ENCODE data around the gene ERGIC1. TPM values are rescaled to one million over a fixed set of nuclear protein-coding genes. Genes with fewer than 3 reads are reported as not detected.
A peak's percentile ranks its signal among the peaks of the same experiment; 100 is the strongest.

Gene ERGIC1
- total RNA-seq, 1 donor from 2014 or later: 158 TPM

DNA sequence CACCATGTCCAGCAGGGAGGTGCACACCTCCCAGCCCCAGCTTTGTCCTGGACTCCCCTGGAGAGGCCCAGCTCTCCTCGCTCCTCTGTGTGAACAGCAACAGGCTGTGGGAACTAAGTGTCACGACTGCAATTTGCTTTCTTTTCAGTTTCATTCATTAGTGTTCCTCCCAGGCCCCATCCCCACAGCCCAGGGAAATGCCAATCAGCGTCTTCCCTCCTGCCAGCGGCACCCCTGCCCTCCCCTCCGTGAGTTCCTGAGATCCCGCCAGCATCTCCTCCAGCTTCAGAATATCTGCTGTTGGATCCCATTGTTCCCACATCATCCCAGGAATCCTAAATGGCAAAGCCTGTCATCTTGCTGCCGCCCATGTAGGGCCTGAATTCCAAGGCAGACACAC lies 112.1 kb downstream of the ERGIC1 start:
- TF ChIP-seq, protein P1, sequence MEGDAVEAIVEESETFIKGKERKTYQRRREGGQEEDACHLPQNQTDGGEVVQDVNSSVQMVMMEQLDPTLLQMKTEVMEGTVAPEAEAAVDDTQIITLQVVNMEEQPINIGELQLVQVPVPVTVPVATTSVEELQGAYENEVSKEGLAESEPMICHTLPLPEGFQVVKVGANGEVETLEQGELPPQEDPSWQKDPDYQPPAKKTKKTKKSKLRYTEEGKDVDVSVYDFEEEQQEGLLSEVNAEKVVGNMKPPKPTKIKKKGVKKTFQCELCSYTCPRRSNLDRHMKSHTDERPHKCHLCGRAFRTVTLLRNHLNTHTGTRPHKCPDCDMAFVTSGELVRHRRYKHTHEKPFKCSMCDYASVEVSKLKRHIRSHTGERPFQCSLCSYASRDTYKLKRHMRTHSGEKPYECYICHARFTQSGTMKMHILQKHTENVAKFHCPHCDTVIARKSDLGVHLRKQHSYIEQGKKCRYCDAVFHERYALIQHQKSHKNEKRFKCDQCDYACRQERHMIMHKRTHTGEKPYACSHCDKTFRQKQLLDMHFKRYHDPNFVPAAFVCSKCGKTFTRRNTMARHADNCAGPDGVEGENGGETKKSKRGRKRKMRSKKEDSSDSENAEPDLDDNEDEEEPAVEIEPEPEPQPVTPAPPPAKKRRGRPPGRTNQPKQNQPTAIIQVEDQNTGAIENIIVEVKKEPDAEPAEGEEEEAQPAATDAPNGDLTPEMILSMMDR (IDR thresholded peaks at IDR 0.05; ENCODE audit: unreplicated experiment): no peak
- no peak for DNase-seq (ENCODE audit: low spot score, unreplicated experiment)
- Mint-ChIP-seq H3K36me3 (ENCODE audit: insufficient read depth) (peaks cover 27% of the 10 kb centered on the region), H3K9me3 (ENCODE audit: low read depth) (no peaks in the 10 kb centered on the region), H3K4me1 (ENCODE audit: low read depth) (peaks cover 2% of the 10 kb centered on the region), H3K4me3 (ENCODE audit: low read depth) (no peak overlapping the region), H3K27me3 (no peaks in the 10 kb centered on the region), H3K27ac (peak overlapping the region; percentile 76)

- no peak for DNase-seq (ENCODE audit: low spot score, unreplicated experiment)
- TF ChIP-seq, protein P1 (IDR thresholded peaks at IDR 0.05; ENCODE audit: unreplicated experiment): no peak
- Mint-ChIP-seq H3K4me1 (ENCODE audit: low read depth) (no peaks in the 10 kb centered on the region), H3K27ac (no peak overlapping the region), H3K36me3 (ENCODE audit: insufficient read depth) (peaks cover 24% of the 10 kb centered on the region), H3K4me3 (ENCODE audit: low read depth) (no peak overlapping the region), H3K27me3 (no peaks in the 10 kb centered on the region), H3K9me3 (ENCODE audit: low read depth) (no peaks in the 10 kb centered on the region)
These were observed 115.4 kb downstream of the ERGIC1 start for GRCh38 chr5:172949426-172949825.

- no peaks in the 10 kb centered on the region for H3K9me3 Mint-ChIP-seq (ENCODE audit: low read depth)
- H3K4me1 Mint-ChIP-seq (ENCODE audit: low read depth): no peaks in the 10 kb centered on the region
- no peak overlapping the region for H3K27ac Mint-ChIP-seq
- no peaks in the 10 kb centered on the region for H3K27me3 Mint-ChIP-seq
- no peak for DNase-seq (ENCODE audit: low spot score, unreplicated experiment)
- H3K4me3 Mint-ChIP-seq (ENCODE audit: low read depth): no peak overlapping the region
- TF ChIP-seq, protein P1 (IDR thresholded peaks at IDR 0.05; ENCODE audit: unreplicated experiment): no peak
- H3K36me3 Mint-ChIP-seq (ENCODE audit: insufficient read depth): peaks cover 16% of the 10 kb centered on the region
These were observed 116.3 kb downstream of the ERGIC1 start for GRCh38 chr5:172950176-172950965.

- H3K36me3 Mint-ChIP-seq (ENCODE audit: insufficient read depth): peaks cover 12% of the 10 kb centered on the region
- no peaks in the 10 kb centered on the region for H3K9me3 Mint-ChIP-seq (ENCODE audit: low read depth)
- H3K27ac Mint-ChIP-seq: no peak overlapping the region
- no peaks in the 10 kb centered on the region for H3K27me3 Mint-ChIP-seq
- H3K4me3 Mint-ChIP-seq (ENCODE audit: low read depth): no peak overlapping the region
- TF ChIP-seq, protein P1 (IDR thresholded peaks at IDR 0.05; ENCODE audit: unreplicated experiment): no peak
- no peak for DNase-seq (ENCODE audit: low spot score, unreplicated experiment)
- H3K4me1 Mint-ChIP-seq (ENCODE audit: low read depth): no peaks in the 10 kb centered on the region
These were observed 117.5 kb downstream of the ERGIC1 start for GRCh38 chr5:172951371-172952033.

- peaks cover 12% of the 10 kb centered on the region for H3K36me3 Mint-ChIP-seq (ENCODE audit: insufficient read depth)
- no peak overlapping the region for H3K27ac Mint-ChIP-seq
- no peak overlapping the region for H3K4me3 Mint-ChIP-seq (ENCODE audit: low read depth)
- no peaks in the 10 kb centered on the region for H3K4me1 Mint-ChIP-seq (ENCODE audit: low read depth)
- peaks cover 1% of the 10 kb centered on the region for H3K27me3 Mint-ChIP-seq
- no peaks in the 10 kb centered on the region for H3K9me3 Mint-ChIP-seq (ENCODE audit: low read depth)
- TF ChIP-seq, protein P1 (IDR thresholded peaks at IDR 0.05; ENCODE audit: unreplicated experiment): no peak
- DNase-seq (ENCODE audit: low spot score, unreplicated experiment): no peak
These were observed 118.0 kb downstream of the ERGIC1 start for GRCh38 chr5:172952034-172952511.
